ENCODE results near the gene MUC6. TPM values are rescaled to one million over a fixed set of nuclear protein-coding genes. Genes with fewer than 3 reads are reported as not detected.

Gene MUC6
- total RNA-seq, 1 donor from 2014 or later = not detected

DNA sequence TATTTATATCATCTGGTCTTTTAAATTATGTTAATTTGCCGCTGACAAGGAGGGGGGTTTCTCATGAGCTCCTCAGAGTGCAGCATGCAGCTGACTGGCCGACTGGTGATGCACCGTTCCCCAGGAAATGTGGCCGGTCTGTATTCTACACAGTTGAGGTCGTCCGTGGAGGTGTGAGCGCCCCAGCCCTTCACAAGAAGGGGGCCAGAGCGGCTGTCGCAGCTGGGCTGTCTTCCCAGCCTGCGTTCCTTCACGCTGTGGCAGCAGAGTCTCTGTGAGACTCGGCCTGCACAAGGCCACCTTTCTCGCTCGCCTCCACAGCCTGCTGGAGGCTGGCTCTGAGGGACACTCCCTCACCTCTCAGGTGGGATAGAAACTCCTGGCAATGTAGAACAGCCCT, 67.7 kb downstream of the MUC6 start:
- intact Hi-C loops (cut with micrococcal nuclease) = loop anchor here (5.0 kb wide), 1 partner anchor 42 kb away; the partner anchor contains the start of gene AP2A2

DNA sequence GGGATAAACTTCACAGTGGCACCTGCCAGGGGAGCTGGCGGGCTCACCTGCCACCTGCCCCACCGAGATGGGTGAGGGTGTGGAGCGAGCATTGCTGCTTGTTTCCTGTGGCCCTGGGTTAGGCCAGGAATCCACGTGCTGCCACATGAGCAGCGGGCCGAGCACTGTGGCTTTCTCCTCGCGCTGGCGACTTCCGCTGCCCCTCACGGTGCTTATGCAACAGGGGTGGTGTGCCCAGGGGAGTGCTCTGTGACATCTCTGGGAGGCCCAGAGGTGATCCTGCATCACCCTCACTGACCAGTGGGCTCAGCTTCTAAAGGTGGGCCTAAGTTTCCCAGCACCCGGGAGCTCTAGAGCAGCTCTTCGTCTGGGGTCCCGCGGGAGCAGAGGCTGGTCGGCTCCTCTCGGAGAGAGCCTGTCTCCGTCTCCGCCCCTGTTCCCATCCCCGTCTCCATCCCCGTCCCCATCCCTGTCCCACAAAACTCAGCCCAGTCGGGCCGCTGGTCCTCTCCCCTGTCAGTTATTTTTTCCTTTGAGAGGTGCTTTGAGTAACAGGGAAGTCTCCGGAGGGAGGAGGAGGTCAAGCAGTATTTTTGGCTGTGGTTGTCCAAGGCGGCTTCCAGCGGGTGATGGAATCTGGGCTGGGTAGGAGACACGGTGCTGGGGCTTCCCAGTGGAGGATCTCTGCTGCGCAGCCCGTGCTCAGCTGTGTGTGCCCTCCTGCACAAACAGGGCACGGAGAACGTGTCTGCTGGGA, 68.3 kb downstream of the MUC6 start:
- intact Hi-C loops (cut with micrococcal nuclease) = loop anchor here (5.0 kb wide), 1 partner anchor 41 kb away; the partner anchor contains the start of gene AP2A2

GRCh38 chr11:965206-965775, 71.2 kb downstream of the MUC6 start:
- intact Hi-C loops (cut with micrococcal nuclease) = loop anchor here (5.0 kb wide), 1 partner anchor 38 kb away; the partner anchor contains the start of gene AP2A2

DNA sequence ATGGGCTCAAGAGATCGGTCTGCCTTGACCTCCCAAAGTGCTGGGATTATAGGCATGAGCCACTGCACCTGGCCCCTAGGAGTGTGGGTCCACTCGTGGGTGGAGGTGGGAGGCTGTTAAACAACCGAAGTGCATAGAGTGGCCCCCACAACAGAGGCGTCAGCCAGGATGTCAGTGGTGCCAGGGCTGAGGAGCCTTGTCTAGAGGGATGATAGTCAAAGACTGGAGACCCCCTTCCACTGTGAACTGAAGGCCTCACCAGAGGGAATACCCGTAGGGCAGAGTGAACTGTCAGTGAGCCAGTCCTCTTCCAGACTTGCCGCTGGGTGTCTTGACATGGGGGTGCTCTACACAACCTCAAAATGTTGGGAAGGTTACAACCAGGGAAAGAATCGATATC, 72.7 kb downstream of the MUC6 start:
- intact Hi-C loops (cut with micrococcal nuclease) = no loop called here

Other genes with a start within 250 kb of the MUC6 start
- 1.6 and 2.0 TPM in 2 replicates for gene CEND1, start 246.6 kb downstream of the MUC6 start, total RNA-seq
- 57.4 and 57.9 TPM in 2 replicates for gene SLC25A22, start 238.4 kb downstream of the MUC6 start, total RNA-seq
- 40.1 and 41.9 TPM in 2 replicates for gene PIDD1, start 231.5 kb downstream of the MUC6 start, total RNA-seq
- 2,156 and 2,169 TPM in 2 replicates for gene RPLP2, start 226.8 kb downstream of the MUC6 start, total RNA-seq
- 43.0 and 50.3 TPM in 2 replicates for gene PNPLA2, start 217.8 kb downstream of the MUC6 start, total RNA-seq
- gene CRACR2B, start 208.8 kb downstream of the MUC6 start, total RNA-seq = 6.4 and 8.0 TPM in 2 replicates
- gene CD151, start 203.8 kb downstream of the MUC6 start, total RNA-seq = 41.4 and 42.4 TPM in 2 replicates
- gene POLR2L, start 194.2 kb downstream of the MUC6 start, total RNA-seq = 105 and 106 TPM in 2 replicates
- gene TSPAN4, start 193.9 kb downstream of the MUC6 start, total RNA-seq = 8.5 and 8.8 TPM in 2 replicates
- 51.8 and 58.9 TPM in 2 replicates for gene CHID1, start 125.9 kb downstream of the MUC6 start, total RNA-seq
- gene AP2A2, start 110.8 kb downstream of the MUC6 start, total RNA-seq = 59.6 and 69.5 TPM in 2 replicates
- not detected in 2 replicates for gene MUC2, start 38.2 kb upstream of the MUC6 start, total RNA-seq
- not detected in 2 replicates for gene MUC5AC, start 121.2 kb upstream of the MUC6 start, total RNA-seq
- gene MUC5B, start 186.3 kb upstream of the MUC6 start, total RNA-seq = not detected in 2 replicates